NOMO-1 (cell line): Measurements from ENCODE around the gene IFT88.

Experiments
- DNase-seq, 2 experiments: peaks; one replicate each; lab custom pipeline; 2025; ENCODE audit not compliant: unreplicated experiment in 2 of 2; lab: John Stamatoyannopoulos, UW

IFT88 gene

DNA sequence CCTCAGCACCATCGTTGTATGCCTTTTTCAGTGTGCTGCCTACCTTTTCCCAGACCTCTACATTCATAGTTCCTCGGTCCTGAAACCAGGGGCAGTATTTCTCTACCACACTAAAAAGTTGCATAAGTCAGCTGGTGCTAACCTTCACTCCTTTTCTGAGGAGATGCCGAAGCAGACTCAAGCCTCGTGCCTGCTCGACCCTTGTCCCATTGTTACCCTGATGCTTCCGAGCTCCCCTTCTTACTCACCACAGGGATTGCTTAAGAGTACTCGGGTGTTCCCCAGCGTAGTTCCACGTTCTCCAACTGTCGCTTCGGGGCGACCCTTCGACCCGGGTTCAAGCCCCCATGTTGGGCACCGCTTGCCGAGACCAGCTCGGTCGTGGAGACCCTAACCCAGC lies 117.6 kb downstream of the IFT88 start:
- DNase-seq = no peak

DNA sequence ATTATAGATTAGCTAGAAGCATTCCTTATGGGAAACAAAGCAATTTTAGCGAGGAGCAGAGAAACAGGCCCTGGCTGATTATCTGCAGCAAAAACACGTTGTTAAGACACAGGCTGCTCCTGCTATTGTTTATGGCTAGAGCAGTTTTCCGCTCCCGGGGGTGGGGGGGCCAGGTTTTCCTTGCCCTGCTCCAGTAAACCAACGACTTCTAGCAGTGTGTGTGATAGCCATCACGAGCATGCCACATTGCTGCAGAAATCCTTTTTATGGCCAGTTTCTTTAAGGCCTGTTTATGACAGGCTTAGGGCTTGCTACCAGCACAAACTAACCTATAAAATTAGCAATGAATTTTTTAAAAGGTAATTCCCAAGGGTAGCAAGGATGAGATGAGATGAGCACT lies 118.1 kb downstream of the IFT88 start:
- DNase-seq = no peak

DNA sequence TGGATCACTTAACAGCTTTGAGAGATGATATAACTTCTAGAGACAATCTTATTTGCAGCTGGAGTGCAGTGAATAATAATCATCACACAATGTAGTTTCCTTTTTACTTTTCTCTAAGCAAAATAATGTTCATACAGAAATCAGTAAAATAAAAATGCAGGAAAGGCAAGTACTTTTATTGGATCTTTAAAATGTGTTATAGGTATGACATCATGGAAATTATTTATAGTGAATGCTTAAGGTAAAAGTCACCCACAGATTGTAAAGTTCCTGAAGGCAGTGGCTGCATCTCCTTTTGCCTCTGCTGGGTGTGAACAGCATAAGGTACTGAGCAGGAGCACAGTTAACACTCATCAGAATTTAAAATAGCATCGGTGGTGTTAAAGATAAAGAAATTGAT lies 119.2 kb downstream of the IFT88 start:
- no peak for DNase-seq

DNA sequence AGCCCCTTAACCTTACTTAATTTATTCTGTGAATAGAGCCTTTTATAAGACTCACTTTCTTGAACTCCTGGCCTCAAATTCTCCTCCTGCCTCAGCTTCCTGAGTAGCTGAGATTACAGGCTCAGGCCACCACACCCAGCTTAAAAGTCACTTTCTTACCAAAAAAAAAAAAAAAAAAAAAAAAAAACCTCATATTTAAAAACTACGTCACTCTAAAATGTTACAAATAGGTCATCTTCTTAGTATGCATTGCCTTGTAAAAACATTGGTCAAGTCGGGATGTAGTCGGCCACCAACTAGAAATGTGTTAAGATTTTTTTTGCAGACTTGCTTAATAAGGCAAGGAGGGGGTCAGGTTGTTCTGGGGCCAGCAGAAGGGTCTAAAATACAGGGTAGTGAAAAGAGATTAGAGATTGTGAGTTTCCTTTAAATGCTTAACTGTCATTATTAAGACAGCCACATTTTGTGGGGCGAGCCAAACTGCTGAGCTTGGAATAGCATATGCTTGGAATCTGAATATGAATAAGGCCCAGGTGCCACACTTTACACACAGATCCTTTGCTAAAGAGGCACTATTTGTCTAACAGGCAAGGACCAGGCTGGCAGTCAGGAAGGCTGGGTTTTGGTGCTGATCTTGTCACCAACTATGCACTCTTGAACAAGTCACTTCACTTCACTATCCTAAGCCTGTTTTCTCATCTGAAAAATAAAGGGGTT lies 120.1 kb downstream of the IFT88 start:
- no peak for DNase-seq

DNA sequence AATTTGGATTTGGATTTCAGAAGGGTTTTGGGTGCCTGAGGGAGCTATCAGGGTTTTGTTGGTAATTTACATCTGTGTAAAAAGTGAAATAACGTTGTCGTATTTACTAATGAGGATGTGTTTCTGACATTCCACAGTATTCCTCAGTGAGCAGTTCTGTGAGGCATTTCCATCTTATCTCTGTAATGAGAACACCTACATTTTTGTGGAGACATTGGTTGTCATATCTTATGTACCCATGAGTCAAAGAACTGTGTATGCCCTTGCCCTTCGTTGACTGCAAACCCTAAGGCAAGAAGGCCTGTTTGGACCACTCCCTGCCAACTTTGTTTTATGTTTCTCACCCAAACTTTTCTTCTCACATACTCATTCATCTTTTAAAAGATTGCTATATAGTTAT lies 122.3 kb downstream of the IFT88 start:
- DNase-seq = no peak

DNA sequence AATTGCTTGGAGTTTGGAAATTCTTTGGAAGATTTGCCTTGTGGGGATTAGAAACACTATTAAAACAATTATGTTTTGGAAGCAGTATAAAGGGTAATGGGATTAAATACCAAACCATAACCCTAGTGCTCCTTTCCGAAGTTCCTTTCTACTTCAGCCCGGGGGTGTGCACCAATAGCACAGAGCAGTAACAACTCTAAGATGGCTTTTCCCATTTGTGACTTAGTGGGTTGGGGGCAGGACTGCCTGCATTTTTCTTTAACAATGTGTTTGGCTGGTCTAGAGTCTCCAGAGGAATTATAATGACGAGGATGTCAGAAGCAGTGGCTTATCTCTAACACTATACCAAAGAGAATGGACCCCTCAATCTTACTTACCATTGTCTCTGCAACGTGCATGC lies 124.7 kb downstream of the IFT88 start:
- DNase-seq = no peak

DNA sequence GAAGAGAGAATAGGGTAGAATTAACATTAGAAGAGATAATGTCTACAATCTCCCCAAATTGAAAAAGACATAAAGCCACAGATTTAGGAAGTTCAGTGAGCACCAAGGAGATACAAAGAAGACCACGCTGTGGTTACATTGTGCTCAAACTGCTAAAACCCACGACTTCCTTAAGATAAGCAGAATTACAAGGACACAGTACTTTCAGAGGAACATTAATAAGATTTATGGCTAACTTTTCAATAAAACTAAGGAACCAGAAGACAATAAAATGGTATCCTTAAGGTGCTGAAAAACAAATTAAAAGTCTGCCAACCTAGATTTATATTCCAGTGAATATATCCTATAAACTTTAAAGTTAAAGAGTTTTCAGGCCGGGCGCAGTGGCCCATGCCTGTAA lies 129.1 kb downstream of the IFT88 start:
- peak in 1 of 2 experiments; percentile 70 for DNase-seq

DNA sequence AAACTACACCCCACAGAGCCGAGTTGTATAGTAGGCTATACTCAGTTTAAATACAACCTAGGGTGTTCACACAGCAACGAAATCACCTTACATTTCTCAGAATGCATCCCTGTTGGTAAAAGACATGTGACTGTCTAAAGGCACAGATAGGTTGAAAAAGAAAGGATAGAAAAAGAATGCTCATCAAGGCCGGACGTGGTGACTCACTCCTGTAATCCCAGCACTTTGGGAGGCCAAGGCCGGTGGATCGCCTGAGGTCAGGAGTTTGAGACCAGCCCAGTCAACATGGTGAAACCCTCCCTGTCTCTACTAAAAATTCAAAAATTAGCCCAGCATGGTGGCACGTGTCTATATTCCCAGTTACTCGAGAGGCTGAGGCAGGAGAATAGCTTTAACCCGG lies 132.8 kb downstream of the IFT88 start:
- DNase-seq = no peak

DNA sequence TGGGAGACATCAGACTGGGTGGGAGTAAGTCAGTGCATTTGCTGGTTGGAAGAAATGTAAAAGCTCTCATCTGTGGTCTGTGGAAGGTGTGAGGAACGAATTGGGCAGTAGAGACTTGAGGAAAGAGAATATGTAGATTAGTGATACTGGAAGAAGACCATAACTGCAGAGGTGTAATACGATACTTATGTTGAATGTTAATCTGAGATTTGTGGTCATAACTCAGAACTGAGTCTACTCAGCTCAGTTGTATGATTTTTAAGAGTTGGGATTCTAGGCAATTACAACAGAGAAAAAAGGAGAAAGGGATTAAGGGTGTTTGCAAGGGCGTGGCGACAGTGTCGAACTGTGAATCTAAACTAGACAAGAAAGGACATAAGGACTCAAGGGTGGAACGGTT lies 133.3 kb downstream of the IFT88 start:
- no peak for DNase-seq

DNA sequence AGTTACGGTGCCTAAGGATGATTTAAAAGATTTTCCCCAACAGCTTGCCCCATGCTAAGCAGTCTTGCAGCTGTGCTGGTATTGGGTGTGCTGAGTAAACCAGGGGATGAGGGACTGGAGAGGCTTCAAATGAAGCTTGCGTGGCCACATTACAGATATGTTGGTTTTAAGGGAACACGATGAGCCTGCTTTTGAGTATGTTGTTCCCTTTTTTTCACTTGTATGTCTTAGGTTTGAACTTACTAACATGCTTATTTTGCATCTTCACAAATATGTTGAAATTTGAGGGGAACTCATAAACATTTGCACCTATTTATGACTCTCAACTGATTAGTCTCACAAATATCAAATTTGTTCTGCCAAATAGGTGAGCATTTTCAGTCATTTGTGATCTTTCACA lies 134.5 kb downstream of the IFT88 start:
- no peak for DNase-seq

DNA sequence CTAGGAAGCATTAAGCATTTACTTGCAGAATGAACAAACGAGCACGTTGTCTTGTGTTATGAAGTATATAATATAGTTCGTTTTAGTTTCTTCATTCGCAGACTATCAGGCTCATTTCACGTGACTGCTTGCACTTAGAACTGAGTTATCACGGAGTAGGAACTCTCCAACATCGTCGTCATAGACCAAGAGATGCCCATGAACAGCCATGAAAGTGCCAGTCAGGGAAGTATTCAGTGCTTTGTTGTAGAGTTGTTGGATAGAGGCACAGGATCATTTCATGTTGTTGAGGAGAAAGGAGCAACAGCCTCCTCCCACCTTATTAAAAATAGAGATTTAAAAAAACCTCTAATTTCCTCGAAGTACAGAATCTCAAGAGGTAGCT lies 135.6 kb downstream of the IFT88 start:
- DNase-seq = peak in 1 of 2 experiments; percentile 19

DNA sequence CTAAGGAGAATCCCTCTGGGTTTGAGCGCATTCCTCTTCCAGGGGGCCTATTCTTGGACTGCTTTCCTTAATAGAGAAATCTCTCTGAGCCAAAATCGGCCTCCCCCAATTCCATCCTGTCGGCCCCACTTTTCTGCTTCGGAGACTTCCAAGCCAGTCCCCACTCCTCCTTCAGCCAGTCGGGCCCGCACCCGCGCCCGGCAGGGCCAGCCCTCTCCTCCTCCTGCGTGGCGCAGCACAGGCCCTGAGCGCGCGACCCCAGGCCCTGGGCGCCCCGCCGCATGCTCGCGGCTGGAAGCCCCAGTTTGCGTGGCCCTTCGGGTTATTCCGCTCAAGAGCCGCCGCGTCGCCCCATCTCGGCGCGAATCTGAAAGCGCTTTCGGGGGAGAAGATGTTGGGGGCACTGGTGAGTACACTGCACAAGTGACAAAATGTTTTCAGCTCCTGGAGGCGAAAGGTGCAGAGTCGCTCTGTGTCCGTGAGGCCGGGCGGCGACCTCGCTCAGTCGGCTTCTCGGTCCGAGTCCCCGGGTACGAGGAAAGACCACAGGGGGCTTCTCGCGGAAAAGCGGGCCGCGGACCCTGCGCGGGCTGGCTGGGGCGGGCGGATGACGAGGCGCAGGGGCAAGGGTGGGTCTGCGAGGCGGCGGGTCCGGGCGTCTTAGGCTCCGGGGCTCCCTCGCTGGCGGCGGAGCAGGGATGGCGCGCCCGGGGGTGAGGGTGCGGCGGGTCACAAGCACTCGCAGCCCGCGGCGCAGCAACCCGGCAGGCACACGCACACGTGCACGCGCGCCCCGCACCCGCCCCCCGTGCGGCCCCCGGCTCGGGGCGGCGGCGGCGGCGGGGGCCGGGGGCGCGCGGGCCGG lies 136.2 kb downstream of the IFT88 start, which contains the start of gene IL17D:
IL17D (plus strand) TSS at position 785 of the 865 bp plus-strand sequence. CDS start 303 bp downstream, outside the sequence.
- peak in 1 of 2 experiments; percentile 28 for DNase-seq

DNA sequence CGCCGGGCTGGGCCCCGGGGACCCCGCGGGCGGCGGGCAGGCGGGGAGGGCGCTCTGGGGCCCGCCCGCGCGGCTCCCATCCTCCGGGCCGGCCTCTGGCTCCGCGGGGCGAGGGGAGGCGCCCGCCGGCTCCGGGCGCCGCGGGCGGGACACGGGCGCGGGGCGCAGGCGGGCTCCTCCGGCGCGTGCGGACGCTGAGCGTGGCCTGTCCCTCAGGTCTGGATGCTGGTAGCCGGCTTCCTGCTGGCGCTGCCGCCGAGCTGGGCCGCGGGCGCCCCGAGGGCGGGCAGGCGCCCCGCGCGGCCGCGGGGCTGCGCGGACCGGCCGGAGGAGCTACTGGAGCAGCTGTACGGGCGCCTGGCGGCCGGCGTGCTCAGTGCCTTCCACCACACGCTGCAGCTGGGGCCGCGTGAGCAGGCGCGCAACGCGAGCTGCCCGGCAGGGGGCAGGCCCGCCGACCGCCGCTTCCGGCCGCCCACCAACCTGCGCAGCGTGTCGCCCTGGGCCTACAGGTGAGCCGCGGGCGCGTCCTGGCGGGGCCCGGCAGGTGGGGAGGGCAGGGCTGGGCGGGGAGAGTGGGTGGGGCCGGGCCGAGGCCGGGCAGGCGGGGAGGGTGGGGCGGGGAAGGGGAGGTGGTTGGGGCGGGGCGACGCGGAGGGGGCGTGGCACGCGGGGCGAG lies 137.0 kb downstream of the IFT88 start:
- DNase-seq = peak; percentile 86

DNA sequence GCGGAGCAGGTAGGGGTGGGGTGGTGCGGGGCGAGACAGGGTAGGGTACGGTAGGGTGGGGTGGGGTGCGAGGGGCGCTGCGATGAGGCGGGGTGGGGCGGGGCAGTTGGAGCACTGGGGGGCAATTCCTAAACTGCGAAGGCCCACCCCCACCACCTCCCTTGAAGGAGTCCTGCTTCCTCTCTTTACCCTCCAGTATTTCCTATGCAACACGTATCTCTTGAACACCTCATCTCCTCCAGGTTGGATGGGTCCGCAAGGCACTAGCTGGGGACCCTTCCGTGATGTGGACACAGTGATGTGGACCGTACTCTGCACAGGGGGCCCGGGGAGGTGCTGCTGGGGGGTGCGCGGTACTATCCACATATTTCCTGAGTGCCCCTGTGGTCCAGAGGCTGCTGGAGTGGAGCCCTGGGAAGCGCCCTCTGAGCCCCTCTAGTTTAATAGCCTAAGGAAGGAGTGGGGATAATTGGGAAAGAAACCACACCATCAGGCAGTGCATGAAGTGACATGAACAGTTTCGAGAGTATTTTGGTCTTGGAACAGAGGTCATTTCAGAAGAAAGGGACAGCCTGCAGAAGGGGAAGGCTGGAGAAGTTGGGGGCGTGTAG lies 137.6 kb downstream of the IFT88 start:
- no peak for DNase-seq

DNA sequence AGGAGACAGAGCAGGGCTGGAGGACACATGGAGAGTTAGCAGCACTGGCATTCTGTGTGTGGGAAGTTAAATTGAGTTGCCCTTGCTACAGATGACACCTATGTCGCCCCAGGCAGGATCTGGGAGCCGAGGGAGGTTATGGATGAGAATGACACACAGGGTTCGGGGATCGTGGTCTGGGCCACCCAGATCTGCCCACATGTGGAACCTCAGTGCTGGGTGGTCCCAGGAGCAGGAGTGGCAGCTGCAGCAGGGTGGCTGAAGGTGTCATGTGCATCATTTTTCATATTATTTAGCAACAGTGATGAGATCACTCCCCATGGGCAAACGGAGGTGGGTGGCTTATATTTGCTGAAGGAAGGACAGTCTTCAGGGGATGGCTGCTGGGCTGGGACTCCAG lies 139.7 kb downstream of the IFT88 start:
- DNase-seq = no peak

DNA sequence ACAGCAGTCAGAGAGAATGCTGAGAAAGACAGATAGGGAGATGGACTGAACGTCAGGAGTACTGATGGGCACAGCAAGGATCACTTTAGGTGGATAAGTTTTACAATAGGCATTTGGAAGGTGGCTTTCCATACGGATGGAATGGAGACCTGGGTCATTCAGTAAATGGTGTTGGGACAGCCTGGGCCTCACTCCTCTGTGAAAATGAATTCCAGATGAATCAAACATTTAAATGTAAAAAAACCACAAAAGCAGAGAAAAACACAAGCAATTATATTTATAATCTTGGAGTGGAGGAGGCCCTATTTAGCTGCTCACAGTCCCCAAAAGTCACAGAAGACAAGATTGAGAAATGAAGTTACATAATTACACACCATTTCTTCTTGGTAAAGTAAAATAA lies 141.3 kb downstream of the IFT88 start:
- DNase-seq = no peak

DNA sequence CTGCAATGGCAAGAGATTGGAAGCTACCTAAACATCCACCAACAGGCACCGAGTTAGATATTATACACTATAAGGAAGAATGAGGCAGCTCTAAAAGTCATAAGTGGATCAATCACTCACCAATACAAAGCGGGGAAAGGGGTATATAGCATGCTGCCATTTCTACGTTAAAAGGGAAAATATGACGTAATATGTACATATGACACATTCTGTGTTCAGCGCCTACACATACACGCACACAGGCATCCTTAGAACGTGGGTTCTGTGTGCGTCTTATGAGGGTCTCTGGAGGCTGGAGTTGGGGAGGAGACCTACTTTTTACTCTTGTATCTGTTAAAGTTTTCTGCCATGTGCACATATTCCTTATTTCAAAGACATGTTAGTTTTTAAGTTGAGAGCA lies 142.4 kb downstream of the IFT88 start:
- no peak for DNase-seq

DNA sequence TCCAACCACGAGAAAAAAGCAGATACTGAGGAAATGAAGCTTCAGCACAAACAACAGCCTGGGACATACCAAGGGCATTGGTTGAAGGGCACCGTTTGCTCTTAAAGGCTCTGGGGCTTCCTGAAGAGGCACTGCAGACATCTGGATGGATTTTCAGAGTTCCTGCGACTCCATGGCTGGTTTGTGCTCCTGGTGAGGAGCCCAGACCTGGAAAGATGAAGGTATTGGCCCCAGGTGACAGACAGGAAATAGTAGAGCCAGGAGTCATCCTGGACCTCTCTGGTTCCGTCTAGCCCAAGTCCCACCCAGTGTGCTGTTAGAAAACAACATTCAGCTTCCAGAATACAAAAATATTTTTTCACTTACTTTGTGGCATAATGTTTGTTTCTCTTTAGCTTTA lies 142.8 kb downstream of the IFT88 start:
- DNase-seq = no peak

DNA sequence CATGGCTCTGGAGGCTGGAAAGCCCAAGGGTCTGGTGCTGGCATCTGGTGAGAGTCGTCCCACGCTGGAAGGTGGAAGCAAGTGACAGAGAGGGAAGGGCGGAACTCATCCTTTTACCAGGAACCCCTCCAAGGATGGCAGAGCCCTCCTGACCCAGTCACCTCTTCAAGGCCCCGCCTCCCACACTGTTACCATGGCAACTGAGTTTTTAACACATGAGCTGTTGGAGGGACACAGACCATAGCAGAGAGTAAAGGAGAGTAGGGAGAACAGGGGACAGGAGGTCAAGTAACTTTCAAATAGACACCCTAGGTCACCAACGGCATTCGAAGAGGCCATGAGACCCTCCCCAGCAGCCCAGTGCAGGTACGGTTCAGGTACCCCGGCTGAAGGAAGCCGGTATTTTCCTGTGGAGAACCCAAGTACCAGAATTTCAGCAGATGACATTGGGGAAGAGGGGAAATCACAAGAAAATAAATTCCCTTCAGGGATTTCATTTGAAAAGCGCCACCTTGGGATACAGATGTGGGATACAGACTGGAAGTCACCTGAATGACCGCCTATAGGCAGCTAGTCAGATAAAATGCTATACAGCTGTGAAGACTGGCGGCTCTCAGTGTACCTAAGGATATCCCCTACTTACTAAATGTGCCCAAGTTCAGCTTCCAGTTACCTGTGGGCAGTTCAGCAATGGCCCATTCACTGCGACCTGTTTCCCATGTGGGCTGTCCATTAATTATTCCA lies 144.5 kb downstream of the IFT88 start:
- DNase-seq = peak in 1 of 2 experiments; percentile 32

DNA sequence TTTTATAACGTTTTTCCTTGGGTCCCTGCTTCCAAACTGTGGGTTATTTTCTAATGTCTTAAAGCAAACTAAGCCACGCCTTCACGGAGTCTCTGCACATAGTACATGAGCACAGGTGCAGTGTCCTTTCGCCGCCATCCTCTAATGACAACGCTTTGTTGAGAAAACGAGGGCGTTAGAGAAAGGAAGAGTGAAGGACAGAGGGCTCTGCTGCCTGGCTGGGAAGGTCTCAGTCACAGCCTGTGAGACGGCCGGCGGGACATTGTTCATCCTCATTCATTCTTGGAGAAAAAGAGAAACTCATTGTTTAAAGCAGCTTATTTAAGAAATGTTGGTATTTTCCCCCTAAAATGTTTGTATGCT lies 146.0 kb downstream of the IFT88 start:
- no peak for DNase-seq
